Breast epithelium (tissue), 3 donors: ENCODE results near the gene RHCG.

Experiments
- POLR2A ChIP-seq: fragments of 450-650 bp; IDR thresholded peaks from one replicate; pipeline ENCODE4 v1.6.1; 2016; ENCODE audit warnings: antibody characterized with exemption, mild to moderate bottlenecking, moderate library complexity
- TF ChIP-seq, protein P1 (sequence below), 3 donors: fragments of 450-650 bp; IDR thresholded peaks; one replicate each; pipeline ENCODE4 v1.5.1; 2016 to 2017; ENCODE audit warnings: antibody characterized with exemption in 3 of 3, mild to moderate bottlenecking in 3 of 3, moderate library complexity in 3 of 3

DNA sequence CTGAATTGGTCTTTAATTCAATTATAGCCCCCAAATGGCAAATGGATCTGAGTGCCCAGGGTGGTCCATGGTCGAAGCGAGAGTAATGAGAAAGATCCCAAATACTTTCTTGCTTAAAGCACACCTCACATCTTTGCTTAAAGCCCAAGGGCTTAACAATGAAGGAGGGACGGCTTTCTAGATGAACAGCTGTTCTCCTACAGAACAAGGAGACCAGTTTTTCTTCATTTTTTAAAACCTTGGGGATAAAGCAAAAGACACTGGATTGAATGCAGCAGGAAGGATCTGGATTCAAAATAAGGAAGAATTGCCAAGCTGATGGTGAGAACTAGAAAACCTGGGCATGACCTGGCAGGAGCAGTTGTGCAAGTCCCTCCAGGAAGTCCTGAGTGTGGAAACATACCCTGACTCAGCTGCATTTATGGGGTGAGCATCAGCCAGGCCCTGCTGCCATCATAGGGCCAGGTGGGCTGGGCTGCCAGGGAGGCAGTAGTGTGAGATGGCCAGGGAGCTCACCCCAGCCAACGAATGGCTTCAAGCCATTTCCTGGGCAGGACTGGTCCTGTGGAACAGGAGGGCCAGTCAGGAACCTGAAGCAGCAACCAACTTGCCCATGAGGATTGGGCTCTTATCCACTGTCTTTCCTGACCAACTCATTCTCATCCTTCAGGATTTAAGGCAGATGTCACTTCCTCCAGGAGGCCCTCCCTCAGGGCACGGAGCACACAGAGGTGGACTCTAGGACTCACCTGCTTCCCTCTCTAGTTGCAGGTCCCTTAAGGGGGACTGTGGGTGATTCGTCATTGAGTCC, 18.4 kb upstream of the RHCG start:
- TF ChIP-seq, protein P1, sequence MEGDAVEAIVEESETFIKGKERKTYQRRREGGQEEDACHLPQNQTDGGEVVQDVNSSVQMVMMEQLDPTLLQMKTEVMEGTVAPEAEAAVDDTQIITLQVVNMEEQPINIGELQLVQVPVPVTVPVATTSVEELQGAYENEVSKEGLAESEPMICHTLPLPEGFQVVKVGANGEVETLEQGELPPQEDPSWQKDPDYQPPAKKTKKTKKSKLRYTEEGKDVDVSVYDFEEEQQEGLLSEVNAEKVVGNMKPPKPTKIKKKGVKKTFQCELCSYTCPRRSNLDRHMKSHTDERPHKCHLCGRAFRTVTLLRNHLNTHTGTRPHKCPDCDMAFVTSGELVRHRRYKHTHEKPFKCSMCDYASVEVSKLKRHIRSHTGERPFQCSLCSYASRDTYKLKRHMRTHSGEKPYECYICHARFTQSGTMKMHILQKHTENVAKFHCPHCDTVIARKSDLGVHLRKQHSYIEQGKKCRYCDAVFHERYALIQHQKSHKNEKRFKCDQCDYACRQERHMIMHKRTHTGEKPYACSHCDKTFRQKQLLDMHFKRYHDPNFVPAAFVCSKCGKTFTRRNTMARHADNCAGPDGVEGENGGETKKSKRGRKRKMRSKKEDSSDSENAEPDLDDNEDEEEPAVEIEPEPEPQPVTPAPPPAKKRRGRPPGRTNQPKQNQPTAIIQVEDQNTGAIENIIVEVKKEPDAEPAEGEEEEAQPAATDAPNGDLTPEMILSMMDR (IDR thresholded peaks at IDR 0.05), result no peak
- TF ChIP-seq POLR2A, result no peak
